Peyer's patch (tissue), 4 donors: ENCODE measurements around the gene NOXA1. TPM values are rescaled to one million over a fixed set of nuclear protein-coding genes. Genes with fewer than 3 reads are reported as not detected.
A peak's percentile ranks its signal among the peaks of the same experiment; 100 is the strongest.

Experiments
- DNase-seq, 3 donors: peaks; one replicate each; pipeline ENCODE4 v3.0.0-alpha.2; 2017 to 2019
- H3K27ac ChIP-seq, 4 donors: fragments of 200-600 bp; sonication (generic); one replicate each; pipeline ENCODE4 v1.5.1; 2016 to 2019
- H3K27me3 ChIP-seq, 2 donors: fragments of 200-600 bp; sonication (generic); one replicate each; pipeline ENCODE4 v1.5.1; 2019
- H3K36me3 ChIP-seq, 3 donors: fragments of 200-600 bp; sonication (generic); one replicate each; pipeline ENCODE4 v1.5.1; 2016 to 2019
- H3K4me1 ChIP-seq, 4 donors: fragments of 200-600 bp; sonication (generic); one replicate each; pipeline ENCODE4 v1.5.1; 2016 to 2019
- H3K4me3 ChIP-seq, 4 donors: fragments of 200-600 bp; sonication (generic); 1 replicate in 3 of 4; 2 replicates in 1 of 4; pipeline ENCODE4 v1.5.1; 2016 to 2019; ENCODE audit warnings: mild to moderate bottlenecking in 1 of 4
- H3K9me3 ChIP-seq, 4 donors: fragments of 200-600 bp; sonication (generic); one replicate each; pipeline ENCODE4 v1.5.1; 2016 to 2019; ENCODE audit warnings: mild to moderate bottlenecking in 1 of 4
- CTCF ChIP-seq, 6 experiments: fragments of 450-650 bp in 4 of 6; fragments of 200-600 bp in 2 of 6; sonication (generic) in 1 of 6; IDR thresholded peaks; one replicate each; pipeline ENCODE4 v1.5.1; 2017 to 2019; ENCODE audit warnings: antibody characterized with exemption in 6 of 6, mild to moderate bottlenecking in 3 of 6, moderate library complexity in 1 of 6
- POLR2A ChIP-seq, 2 donors: fragments of 450-650 bp; IDR thresholded peaks; one replicate each; pipeline ENCODE4 v1.5.1; 2017; ENCODE audit warnings: antibody characterized with exemption in 2 of 2, mild to moderate bottlenecking in 2 of 2, moderate library complexity in 2 of 2
- total RNA-seq, 4 donors: library from RNA; depleted of rRNA; stranded (reverse); fragments of >200 nt; gene quantifications; one replicate each; pipeline ENCODE4 v1.1.0, GENCODE V29; 2016

Gene NOXA1
- total RNA-seq, 4 donors from 2014 or later = 28.2 to 37.3 (median 33.2) TPM

DNA sequence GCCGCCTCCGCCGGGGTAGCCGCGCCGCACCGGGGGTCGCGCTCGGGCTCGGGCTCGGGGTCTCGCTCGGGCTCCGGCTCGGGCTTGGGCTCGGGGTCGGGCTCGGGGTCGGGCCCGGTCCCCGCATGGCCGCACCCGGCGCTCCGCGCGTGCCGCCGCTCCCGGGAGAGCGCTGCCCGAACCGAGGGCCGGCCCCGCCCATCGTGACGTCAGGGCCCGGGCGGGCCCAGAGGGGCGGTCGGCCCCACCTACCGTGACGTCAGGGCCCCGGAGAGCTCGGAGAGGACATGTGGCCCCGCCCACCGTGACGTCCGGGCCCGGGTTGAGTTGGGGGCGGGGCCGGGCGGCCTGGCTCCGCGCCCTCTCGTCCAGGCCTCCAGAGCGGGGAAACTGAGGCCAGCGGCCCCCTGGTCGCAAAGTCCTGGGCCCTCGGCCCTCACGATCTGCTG, 36.0 kb downstream of the NOXA1 start, which contains the start of gene NSMF:
Gene NSMF, minus strand, starts transcription at position 183 of the 449 bp plus-strand sequence. CDS start 232 bp downstream, outside the sequence.
- DNase-seq = peak; percentile 95 to 97 (median 97)
- Histone ChIP-seq H3K27me3 (no peaks in the 10 kb centered on the region), H3K4me1 (peaks cover 8 to 46% (median 35%) of the 10 kb centered on the region in 4 donors), H3K36me3 (peaks cover 0 to 15% (median 0%) of the 10 kb centered on the region in 3 donors), H3K9me3 (no peaks in the 10 kb centered on the region), H3K27ac (peak within 1 kb of the TSS; percentile 70 to 95 (median 76)), H3K4me3 (peak within 1 kb of the TSS; percentile 62 to 87 (median 76))
- TF ChIP-seq POLR2A (IDR thresholded peaks at IDR 0.05) (peak; percentile 47 to 86), CTCF (IDR thresholded peaks at IDR 0.05) (no peak)

GRCh38 chr9:137459601-137460362, 36.6 kb downstream of the NOXA1 start:
- TF ChIP-seq POLR2A (IDR thresholded peaks at IDR 0.05) (peak in 1 of 2 donors; percentile 5), CTCF (IDR thresholded peaks at IDR 0.05) (no peak)
- Histone ChIP-seq H3K36me3 (peaks cover 0 to 15% (median 0%) of the 10 kb centered on the region in 3 donors), H3K4me3 (peak overlapping the region; percentile 62 to 87 (median 76)), H3K27ac (peak overlapping the region; percentile 70 to 95 (median 76)), H3K9me3 (no peaks in the 10 kb centered on the region), H3K27me3 (no peaks in the 10 kb centered on the region), H3K4me1 (peaks cover 8 to 43% (median 29%) of the 10 kb centered on the region in 4 donors)
- DNase-seq = no peak

GRCh38 chr9:137460363-137461315, 37.4 kb downstream of the NOXA1 start:
- Histone ChIP-seq H3K4me3 (no peak overlapping the region), H3K27me3 (no peaks in the 10 kb centered on the region), H3K36me3 (peaks cover 0 to 15% (median 0%) of the 10 kb centered on the region in 3 donors), H3K9me3 (no peaks in the 10 kb centered on the region), H3K27ac (peak overlapping the region in 1 of 4 donors; percentile 74), H3K4me1 (peaks cover 8 to 34% (median 25%) of the 10 kb centered on the region in 4 donors)
- peak in 1 of 3 donors; percentile 49 for DNase-seq
- no peak for TF ChIP-seq CTCF (IDR thresholded peaks at IDR 0.05)
- no peak for TF ChIP-seq POLR2A (IDR thresholded peaks at IDR 0.05)

DNA sequence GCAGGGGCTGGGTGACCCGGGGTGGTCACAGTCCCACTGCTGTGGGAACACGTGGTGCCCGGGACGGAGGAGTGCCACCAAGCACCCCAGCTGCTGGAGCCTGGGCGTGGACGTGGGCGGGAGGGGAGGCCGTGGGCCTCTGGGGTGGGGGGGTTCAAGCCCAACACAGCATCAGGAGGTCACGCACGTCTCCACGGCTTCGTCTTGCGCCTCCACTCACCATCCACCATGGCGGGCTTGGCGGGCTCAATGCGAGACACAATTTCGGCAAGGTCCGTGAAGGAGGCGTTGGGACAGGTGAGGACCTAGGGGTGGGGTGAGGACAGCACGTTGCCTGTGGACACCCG, 38.1 kb downstream of the NOXA1 start:
- H3K27me3 ChIP-seq = no peaks in the 10 kb centered on the region
- no peaks in the 10 kb centered on the region for H3K9me3 ChIP-seq
- peaks cover 0 to 13% (median 0%) of the 10 kb centered on the region in 3 donors for H3K36me3 ChIP-seq
- H3K27ac ChIP-seq = peak overlapping the region in 2 of 4 donors; percentile 46 to 74
- no peak for DNase-seq
- no peak for TF ChIP-seq POLR2A (IDR thresholded peaks at IDR 0.05)
- TF ChIP-seq CTCF (IDR thresholded peaks at IDR 0.05) = no peak
- peak overlapping the region in 2 of 4 donors; percentile 17 to 40 for H3K4me3 ChIP-seq
- H3K4me1 ChIP-seq = peaks cover 8 to 33% (median 25%) of the 10 kb centered on the region in 4 donors
